ENCODE data around the gene KMT2C. TPM values are rescaled to one million over a fixed set of nuclear protein-coding genes. Genes with fewer than 3 reads are reported as not detected.

Gene KMT2C
- total RNA-seq, 2 experiments from 2014 or later = 67.1 to 74.0 TPM

- ChIA-PET CTCF (no interaction called here), POLR2A (no interaction called here)
- DNase-seq (no peak), ATAC-seq (no peak)
- Mint-ChIP-seq H3K4me1 (ENCODE audit: low read depth) (peaks cover 7% of the 10 kb centered on the region), H3K4me3 (no peak overlapping the region), H3K36me3 (ENCODE audit: low read depth) (peaks cover 72% of the 10 kb centered on the region), H3K27ac (no peak overlapping the region), H3K9me3 (ENCODE audit: insufficient read depth) (peaks cover 10% of the 10 kb centered on the region), H3K27me3 (ENCODE audit: low read depth) (no peaks in the 10 kb centered on the region)
Observed at GRCh38 chr7:152120776-152121175, 315.0 kb downstream of the KMT2C start.

- Mint-ChIP-seq H3K4me3 (no peak overlapping the region), H3K27ac (no peak overlapping the region), H3K4me1 (ENCODE audit: low read depth) (peaks cover 7% of the 10 kb centered on the region), H3K36me3 (ENCODE audit: low read depth) (peaks cover 68% of the 10 kb centered on the region), H3K27me3 (ENCODE audit: low read depth) (no peaks in the 10 kb centered on the region), H3K9me3 (ENCODE audit: insufficient read depth) (peaks cover 10% of the 10 kb centered on the region)
- ChIA-PET POLR2A (no interaction called here), CTCF (interaction anchor here (0.7 kb wide), 1 partner anchor 12 kb away, joined by 3 read pairs; no protein-coding TSS in a partner anchor)
- no peak for DNase-seq
- no peak for ATAC-seq
Observed at GRCh38 chr7:152120210-152120609, 315.6 kb downstream of the KMT2C start.

GRCh38 chr7:152117356-152117755 is 318.4 kb downstream of the KMT2C start:
- Mint-ChIP-seq H3K36me3 (ENCODE audit: low read depth) (peaks cover 57% of the 10 kb centered on the region), H3K4me1 (ENCODE audit: low read depth) (peaks cover 2% of the 10 kb centered on the region), H3K27ac (no peak overlapping the region), H3K9me3 (ENCODE audit: insufficient read depth) (no peaks in the 10 kb centered on the region), H3K4me3 (no peak overlapping the region), H3K27me3 (ENCODE audit: low read depth) (no peaks in the 10 kb centered on the region)
- CTCF ChIA-PET = interaction anchor here (0.8 to 0.9 kb wide), 2 partner anchors 10 to 19 kb away, joined by 3 read pairs; no protein-coding TSS in a partner anchor
- POLR2A ChIA-PET = no interaction called here
- no peak for DNase-seq
- no peak for ATAC-seq

GRCh38 chr7:152115021-152115718 is 320.6 kb downstream of the KMT2C start:
- Mint-ChIP-seq H3K36me3 (ENCODE audit: low read depth) (peaks cover 43% of the 10 kb centered on the region), H3K4me1 (ENCODE audit: low read depth) (no peaks in the 10 kb centered on the region), H3K27ac (no peak overlapping the region), H3K4me3 (no peak overlapping the region), H3K9me3 (ENCODE audit: insufficient read depth) (no peaks in the 10 kb centered on the region), H3K27me3 (ENCODE audit: low read depth) (no peaks in the 10 kb centered on the region)
- ATAC-seq (no peak), DNase-seq (no peak)
- ChIA-PET POLR2A (no interaction called here), CTCF (no interaction called here)

GRCh38 chr7:152112829-152113228 is 323.0 kb downstream of the KMT2C start:
- DNase-seq (no peak), ATAC-seq (no peak)
- Mint-ChIP-seq H3K27me3 (ENCODE audit: low read depth) (no peaks in the 10 kb centered on the region), H3K27ac (no peak overlapping the region), H3K4me3 (no peak overlapping the region), H3K9me3 (ENCODE audit: insufficient read depth) (no peaks in the 10 kb centered on the region), H3K36me3 (ENCODE audit: low read depth) (peaks cover 32% of the 10 kb centered on the region), H3K4me1 (ENCODE audit: low read depth) (no peaks in the 10 kb centered on the region)
- ChIA-PET CTCF (no interaction called here), POLR2A (no interaction called here)

GRCh38 chr7:152108359-152108758 is 327.4 kb downstream of the KMT2C start:
- no peaks in the 10 kb centered on the region for H3K27me3 Mint-ChIP-seq (ENCODE audit: low read depth)
- no peak for DNase-seq
- no peak overlapping the region for H3K27ac Mint-ChIP-seq
- no peaks in the 10 kb centered on the region for H3K4me1 Mint-ChIP-seq (ENCODE audit: low read depth)
- no peak for ATAC-seq
- peaks cover 22% of the 10 kb centered on the region for H3K36me3 Mint-ChIP-seq (ENCODE audit: low read depth)
- ChIA-PET CTCF (no interaction called here), POLR2A (no interaction called here)
- H3K4me3 Mint-ChIP-seq = no peak overlapping the region
- no peaks in the 10 kb centered on the region for H3K9me3 Mint-ChIP-seq (ENCODE audit: insufficient read depth)

- H3K27ac Mint-ChIP-seq = no peak overlapping the region
- H3K36me3 Mint-ChIP-seq (ENCODE audit: low read depth) = peaks cover 21% of the 10 kb centered on the region
- no peaks in the 10 kb centered on the region for H3K27me3 Mint-ChIP-seq (ENCODE audit: low read depth)
- CTCF ChIA-PET = no interaction called here
- ATAC-seq = no peak
- H3K4me1 Mint-ChIP-seq (ENCODE audit: low read depth) = no peaks in the 10 kb centered on the region
- POLR2A ChIA-PET = no interaction called here
- no peaks in the 10 kb centered on the region for H3K9me3 Mint-ChIP-seq (ENCODE audit: insufficient read depth)
- no peak overlapping the region for H3K4me3 Mint-ChIP-seq
- DNase-seq = no peak
Observed at GRCh38 chr7:152107945-152108344, 327.9 kb downstream of the KMT2C start.

GRCh38 chr7:152106990-152107389 is 328.8 kb downstream of the KMT2C start:
- no peaks in the 10 kb centered on the region for H3K9me3 Mint-ChIP-seq (ENCODE audit: insufficient read depth)
- DNase-seq (no peak), ATAC-seq (no peak)
- H3K27ac Mint-ChIP-seq = no peak overlapping the region
- CTCF ChIA-PET = interaction anchor here (0.8 to 1.0 kb wide), 3 partner anchors 23 to 597 kb away, joined by 3 read pairs; no protein-coding TSS in a partner anchor
- H3K4me1 Mint-ChIP-seq (ENCODE audit: low read depth) = no peaks in the 10 kb centered on the region
- H3K4me3 Mint-ChIP-seq = no peak overlapping the region
- no peaks in the 10 kb centered on the region for H3K27me3 Mint-ChIP-seq (ENCODE audit: low read depth)
- POLR2A ChIA-PET = no interaction called here
- H3K36me3 Mint-ChIP-seq (ENCODE audit: low read depth) = peaks cover 25% of the 10 kb centered on the region

GRCh38 chr7:152105205-152105604 is 330.6 kb downstream of the KMT2C start:
- Mint-ChIP-seq H3K36me3 (ENCODE audit: low read depth) (peaks cover 25% of the 10 kb centered on the region), H3K27ac (no peak overlapping the region), H3K4me1 (ENCODE audit: low read depth) (no peaks in the 10 kb centered on the region), H3K27me3 (ENCODE audit: low read depth) (no peaks in the 10 kb centered on the region), H3K4me3 (no peak overlapping the region), H3K9me3 (ENCODE audit: insufficient read depth) (no peaks in the 10 kb centered on the region)
- ChIA-PET POLR2A (interaction anchor here (0.6 kb wide), 1 partner anchor 886 kb away, joined by 3 read pairs; no protein-coding TSS in a partner anchor), CTCF (no interaction called here)
- DNase-seq (no peak), ATAC-seq (no peak)

GRCh38 chr7:152103691-152104090 is 332.1 kb downstream of the KMT2C start:
- H3K27me3 Mint-ChIP-seq (ENCODE audit: low read depth) = no peaks in the 10 kb centered on the region
- no peaks in the 10 kb centered on the region for H3K9me3 Mint-ChIP-seq (ENCODE audit: insufficient read depth)
- no peak overlapping the region for H3K27ac Mint-ChIP-seq
- H3K4me3 Mint-ChIP-seq = no peak overlapping the region
- H3K36me3 Mint-ChIP-seq (ENCODE audit: low read depth) = peaks cover 23% of the 10 kb centered on the region
- DNase-seq (no peak), ATAC-seq (no peak)
- no peaks in the 10 kb centered on the region for H3K4me1 Mint-ChIP-seq (ENCODE audit: low read depth)
- ChIA-PET POLR2A (no interaction called here), CTCF (no interaction called here)

- H3K4me3 Mint-ChIP-seq = no peak overlapping the region
- ChIA-PET POLR2A (no interaction called here), CTCF (no interaction called here)
- ATAC-seq (no peak), DNase-seq (no peak)
- H3K4me1 Mint-ChIP-seq (ENCODE audit: low read depth) = no peaks in the 10 kb centered on the region
- H3K27ac Mint-ChIP-seq = no peak overlapping the region
- H3K9me3 Mint-ChIP-seq (ENCODE audit: insufficient read depth) = no peaks in the 10 kb centered on the region
- no peaks in the 10 kb centered on the region for H3K27me3 Mint-ChIP-seq (ENCODE audit: low read depth)
- H3K36me3 Mint-ChIP-seq (ENCODE audit: low read depth) = peaks cover 27% of the 10 kb centered on the region
Observed at GRCh38 chr7:152103066-152103465, 332.7 kb downstream of the KMT2C start.

- H3K4me1 Mint-ChIP-seq (ENCODE audit: low read depth) = no peaks in the 10 kb centered on the region
- ATAC-seq = no peak
- no peaks in the 10 kb centered on the region for H3K27me3 Mint-ChIP-seq (ENCODE audit: low read depth)
- DNase-seq = no peak
- H3K27ac Mint-ChIP-seq = no peak overlapping the region
- H3K4me3 Mint-ChIP-seq = no peak overlapping the region
- POLR2A ChIA-PET = no interaction called here
- H3K9me3 Mint-ChIP-seq (ENCODE audit: insufficient read depth) = no peaks in the 10 kb centered on the region
- CTCF ChIA-PET = no interaction called here
- H3K36me3 Mint-ChIP-seq (ENCODE audit: low read depth) = peaks cover 12% of the 10 kb centered on the region
Observed at GRCh38 chr7:152097330-152097729, 338.5 kb downstream of the KMT2C start.

- no peak for DNase-seq
- H3K9me3 Mint-ChIP-seq (ENCODE audit: insufficient read depth) = no peaks in the 10 kb centered on the region
- no peak for ATAC-seq
- H3K27ac Mint-ChIP-seq = no peak overlapping the region
- peaks cover 9% of the 10 kb centered on the region for H3K36me3 Mint-ChIP-seq (ENCODE audit: low read depth)
- ChIA-PET CTCF (interaction anchor here (1.0 kb wide), 1 partner anchor 19 kb away, joined by 4 read pairs; no protein-coding TSS in a partner anchor), POLR2A (no interaction called here)
- no peaks in the 10 kb centered on the region for H3K4me1 Mint-ChIP-seq (ENCODE audit: low read depth)
- H3K4me3 Mint-ChIP-seq = no peak overlapping the region
- no peaks in the 10 kb centered on the region for H3K27me3 Mint-ChIP-seq (ENCODE audit: low read depth)
Observed at GRCh38 chr7:152095771-152096170, 340.0 kb downstream of the KMT2C start.
